NK-92 treated with Interleukin-12 subunit alpha and Interleukin-12 subunit beta, amount 100 ng/mL, for 24 hours (cell line): ENCODE measurements around the gene FXYD7.
"Not testable (repeated sequence)": the region's sequence is repeated elsewhere in the genome, so short reads cannot be mapped to it uniquely, and the experiment has no call there.

ENCODE experiments used
- DNase-seq: peaks from one replicate; lab custom pipeline; 2025; lab: John Stamatoyannopoulos, UW

The FXYD7 gene

GRCh38 chr19:35143231-35143715, at the start of gene FXYD7:
Gene FXYD7, plus strand, starts transcription at chr19:35143255. Its CDS starts 79 bp downstream, at chr19:35143334.
- no peak for DNase-seq

- no peak for DNase-seq
These were observed 49.6 kb upstream of the FXYD7 start for GRCh38 chr19:35093430-35093829.

GRCh38 chr19:35093941-35094647, 49.0 kb upstream of the FXYD7 start:
- DNase-seq, result no peak

GRCh38 chr19:35094656-35095055, 48.4 kb upstream of the FXYD7 start:
- no peak for DNase-seq

GRCh38 chr19:35095667-35096368, 47.2 kb upstream of the FXYD7 start:
- DNase-seq, result no peak

- no peak for DNase-seq
These were observed 44.5 kb upstream of the FXYD7 start for GRCh38 chr19:35098413-35099049.

GRCh38 chr19:35099155-35099896, 43.7 kb upstream of the FXYD7 start:
- no peak for DNase-seq

- DNase-seq, result no peak
These were observed 43.2 kb upstream of the FXYD7 start for GRCh38 chr19:35099897-35100275.

GRCh38 chr19:35100588-35101533, 42.2 kb upstream of the FXYD7 start:
- no peak for DNase-seq

- DNase-seq, result not testable (repeated sequence)
These were observed 41.1 kb upstream of the FXYD7 start for GRCh38 chr19:35101949-35102348.

- not testable (repeated sequence) for DNase-seq
These were observed 39.4 kb upstream of the FXYD7 start for GRCh38 chr19:35103614-35104013.

GRCh38 chr19:35104361-35104760, 38.7 kb upstream of the FXYD7 start:
- DNase-seq, result no peak

- no peak for DNase-seq
These were observed 38.0 kb upstream of the FXYD7 start for GRCh38 chr19:35105047-35105410.

- DNase-seq, result no peak
These were observed 37.4 kb upstream of the FXYD7 start for GRCh38 chr19:35105411-35106290.

GRCh38 chr19:35106291-35106583, 36.8 kb upstream of the FXYD7 start:
- DNase-seq, result no peak

- no peak for DNase-seq
These were observed 36.0 kb upstream of the FXYD7 start for GRCh38 chr19:35106898-35107541.

GRCh38 chr19:35107545-35107944, 35.5 kb upstream of the FXYD7 start:
- no peak for DNase-seq

GRCh38 chr19:35108730-35109129, 34.3 kb upstream of the FXYD7 start:
- no peak for DNase-seq

- DNase-seq, result no peak
These were observed 33.5 kb upstream of the FXYD7 start for GRCh38 chr19:35109395-35110112.
